Panc1 (cell line): ENCODE measurements around the gene FXYD7. TPM values are rescaled to one million over a fixed set of nuclear protein-coding genes. Genes with fewer than 3 reads are reported as not detected.
"Not testable (repeated sequence)": the region's sequence is repeated elsewhere in the genome, so short reads cannot be mapped to it uniquely, and the experiment has no call there.

ENCODE experiments used
- ATAC-seq: fragments of 200-7000 bp; cut with Tn5 transposase; 2 replicates; pipeline ENCODE4 v1.9.1; 2020; ENCODE audit warnings: mild to moderate bottlenecking, moderate library complexity
- BruUV-seq: library from RNA; stranded (reverse); fragments of 400-500 nt; replicated peaks from 2 replicates; lab custom pipeline; 2021; lab: Mats Ljungman, UMichigan
- CTCF ChIA-PET: fragments of 300-600 bp; sonication (Branson Sonifier 250); formaldehyde crosslinking; loops from one replicate; lab custom pipeline; 2022; ENCODE audit warnings: antibody characterized with exemption; lab: Charles Lee
- POLR2A ChIA-PET: fragments of 300-600 bp; sonication (Branson Sonifier 250); formaldehyde crosslinking; loops from one replicate; lab custom pipeline; 2022; ENCODE audit warnings: antibody characterized with exemption; lab: Charles Lee
- DNase-seq: peaks from one replicate; pipeline ENCODE4 v3.0.0-alpha.2; 2010; ENCODE audit warnings: low read depth, low spot score
- H3K27ac ChIP-seq: 2 replicates; pipeline ENCODE4 v1.5.1; 2011; ENCODE audit warnings: mild to moderate bottlenecking, low read length, inconsistent platforms
- H3K27me3 ChIP-seq: fragments of 200-500 bp; sonication (Bioruptor generic); 2 replicates; pipeline ENCODE4 v1.6.0; 2014; ENCODE audit warnings: low read length, inconsistent platforms; ENCODE audit not compliant: control insufficient read depth, insufficient read depth
- H3K36me3 ChIP-seq: fragments of 200-500 bp; sonication (Bioruptor generic); 2 replicates; pipeline ENCODE4 v1.5.1; 2014; ENCODE audit warnings: inconsistent platforms, mild to moderate bottlenecking, low read length, moderate library complexity; ENCODE audit not compliant: control insufficient read depth, insufficient read depth
- H3K4me1 ChIP-seq: 2 replicates; pipeline ENCODE4 v1.5.1; 2011; ENCODE audit warnings: inconsistent platforms, mild to moderate bottlenecking, low read length, moderate library complexity; ENCODE audit not compliant: control insufficient read depth, insufficient read depth
- H3K4me3 ChIP-seq, 2 experiments: 2 replicates each; pipeline ENCODE4 v1.5.1; 2011 to 2012; ENCODE audit warnings: low read depth in 2 of 2, low read length in 2 of 2, mild to moderate bottlenecking in 2 of 2, inconsistent platforms in 1 of 2, moderate library complexity in 1 of 2
- H3K9me3 ChIP-seq: fragments of 200-500 bp; sonication (Bioruptor generic); 2 replicates; pipeline ENCODE4 v1.5.1; 2014; ENCODE audit warnings: low read depth, mild to moderate bottlenecking, inconsistent platforms, low read length, moderate library complexity; ENCODE audit not compliant: control insufficient read depth, insufficient read depth
- POLR2AphosphoS5 ChIP-seq: IDR thresholded peaks from 2 replicates; pipeline ENCODE4 v1.6.1; 2012; ENCODE audit warnings: mild to moderate bottlenecking, low read depth, low read length, moderate library complexity
- REST ChIP-seq, 2 experiments: IDR thresholded peaks; 2 replicates each; pipeline ENCODE4 v1.6.1; 2011 to 2012; ENCODE audit warnings: low read depth in 2 of 2, control low read depth in 1 of 2, low read length in 1 of 2, mild to moderate bottlenecking in 1 of 2, moderate library complexity in 1 of 2; ENCODE audit not compliant: insufficient read depth in 1 of 2
- SIN3A ChIP-seq: IDR thresholded peaks from 2 replicates; pipeline ENCODE4 v1.6.1; 2012; ENCODE audit warnings: low read depth, mild to moderate bottlenecking, low read length, moderate library complexity, borderline replicate concordance; ENCODE audit not compliant: insufficient read depth
- TCF7L2 ChIP-seq: IDR thresholded peaks from 2 replicates; pipeline ENCODE4 v1.6.1; 2011; ENCODE audit warnings: mild to moderate bottlenecking, low read depth, low read length, inconsistent platforms
- in situ Hi-C: cut with HindIII; loops from 2 replicates; pipeline ENCODE4 v1.10.0; 2016; ENCODE audit warnings: low sequenced_read_pairs, low pct_unique_long_range_greater_than_20kb
- intact Hi-C: fragments of 100-400 bp; cut with micrococcal nuclease; formaldehyde crosslinking; loops from one replicate; pipeline ENCODE4 v1.10.0; 2022; ENCODE audit not compliant: unreplicated experiment
- total RNA-seq: library from RNA; stranded (reverse); gene quantifications from one replicate; pipeline ENCODE4 v1.2.1, GENCODE V29; 2021; ENCODE audit not compliant: unreplicated experiment
- TF ChIP-seq, protein P1 (sequence below): fragments of 450-650 bp; IDR thresholded peaks from 2 replicates; pipeline ENCODE4 v1.5.1; 2017; ENCODE audit warnings: mild to moderate bottlenecking

The FXYD7 gene
- total RNA-seq, 1 experiment from 2014 or later = not detected

DNA sequence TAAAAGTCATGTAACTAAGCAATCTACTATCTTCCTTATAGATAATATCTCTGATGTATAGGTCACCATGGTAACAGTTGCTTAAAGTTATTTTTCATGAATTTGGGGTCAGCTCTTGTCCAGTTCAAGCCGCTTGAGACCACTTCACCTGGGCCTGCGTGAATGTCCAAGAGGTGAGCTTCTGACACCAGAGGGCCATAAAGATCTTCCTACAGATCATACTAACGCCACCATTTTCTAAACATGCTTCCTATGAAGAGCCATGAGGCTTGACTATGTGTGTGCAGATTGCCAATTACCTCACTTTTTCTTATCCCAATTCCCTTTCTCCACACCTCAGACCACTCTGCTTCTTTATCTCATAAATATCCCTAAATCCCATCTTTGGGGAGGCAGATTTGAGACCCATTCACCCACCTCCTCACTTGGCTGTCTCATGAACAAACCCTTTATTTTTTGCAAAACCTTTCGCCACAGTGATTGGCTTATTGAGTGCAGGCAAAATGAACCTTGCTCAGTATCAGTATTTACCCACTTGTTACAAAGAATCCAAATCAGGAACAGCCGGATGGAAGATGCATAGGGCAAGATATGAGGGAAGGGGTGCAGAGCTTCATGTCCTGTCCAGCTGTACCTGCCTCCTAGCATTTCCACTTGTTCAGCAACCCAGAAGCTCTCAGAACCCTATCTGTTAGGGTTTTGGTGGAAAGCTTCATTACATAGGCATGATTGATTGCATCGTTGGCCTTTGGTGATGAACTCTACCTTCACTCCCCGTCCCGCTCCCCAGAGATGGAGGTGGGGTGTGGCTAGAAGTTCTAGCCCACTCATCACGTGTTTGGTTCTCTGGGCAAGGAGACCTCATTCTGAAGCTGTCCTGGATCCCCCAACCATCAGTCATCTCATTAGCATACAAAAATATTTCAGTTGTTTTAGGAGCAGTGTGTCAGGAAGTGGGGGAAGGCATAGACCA, 51.2 kb downstream of the FXYD7 start:
- peaks cover 20% of the 10 kb centered on the region for H3K27me3 ChIP-seq
- H3K27ac ChIP-seq = no peak overlapping the region
- ATAC-seq = no peak
- BruUV-seq = no TSS peak
- in situ Hi-C loops (no loop called here), intact Hi-C loops (no loop called here)
- H3K9me3 ChIP-seq = peaks cover 3% of the 10 kb centered on the region; the same call in 1 of the 2 replicates
- H3K4me3 ChIP-seq = no peak overlapping the region
- TF ChIP-seq, protein P1, sequence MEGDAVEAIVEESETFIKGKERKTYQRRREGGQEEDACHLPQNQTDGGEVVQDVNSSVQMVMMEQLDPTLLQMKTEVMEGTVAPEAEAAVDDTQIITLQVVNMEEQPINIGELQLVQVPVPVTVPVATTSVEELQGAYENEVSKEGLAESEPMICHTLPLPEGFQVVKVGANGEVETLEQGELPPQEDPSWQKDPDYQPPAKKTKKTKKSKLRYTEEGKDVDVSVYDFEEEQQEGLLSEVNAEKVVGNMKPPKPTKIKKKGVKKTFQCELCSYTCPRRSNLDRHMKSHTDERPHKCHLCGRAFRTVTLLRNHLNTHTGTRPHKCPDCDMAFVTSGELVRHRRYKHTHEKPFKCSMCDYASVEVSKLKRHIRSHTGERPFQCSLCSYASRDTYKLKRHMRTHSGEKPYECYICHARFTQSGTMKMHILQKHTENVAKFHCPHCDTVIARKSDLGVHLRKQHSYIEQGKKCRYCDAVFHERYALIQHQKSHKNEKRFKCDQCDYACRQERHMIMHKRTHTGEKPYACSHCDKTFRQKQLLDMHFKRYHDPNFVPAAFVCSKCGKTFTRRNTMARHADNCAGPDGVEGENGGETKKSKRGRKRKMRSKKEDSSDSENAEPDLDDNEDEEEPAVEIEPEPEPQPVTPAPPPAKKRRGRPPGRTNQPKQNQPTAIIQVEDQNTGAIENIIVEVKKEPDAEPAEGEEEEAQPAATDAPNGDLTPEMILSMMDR = peak; percentile 21; the same call in 1 of the 2 replicates
- no peak for TF ChIP-seq REST (IDR thresholded peaks at IDR 0.05; ENCODE audit: insufficient read depth in 1 of 2, low read depth in 2 of 2, low read length in 1 of 2)
- CTCF ChIA-PET = interaction anchor here (0.6 kb wide), 1 partner anchor 16 kb away, joined by 8 read pairs; no protein-coding TSS in a partner anchor
- no peaks in the 10 kb centered on the region for H3K36me3 ChIP-seq
- POLR2A ChIA-PET = no interaction called here
- H3K4me1 ChIP-seq = no peaks in the 10 kb centered on the region
- no peak for DNase-seq

DNA sequence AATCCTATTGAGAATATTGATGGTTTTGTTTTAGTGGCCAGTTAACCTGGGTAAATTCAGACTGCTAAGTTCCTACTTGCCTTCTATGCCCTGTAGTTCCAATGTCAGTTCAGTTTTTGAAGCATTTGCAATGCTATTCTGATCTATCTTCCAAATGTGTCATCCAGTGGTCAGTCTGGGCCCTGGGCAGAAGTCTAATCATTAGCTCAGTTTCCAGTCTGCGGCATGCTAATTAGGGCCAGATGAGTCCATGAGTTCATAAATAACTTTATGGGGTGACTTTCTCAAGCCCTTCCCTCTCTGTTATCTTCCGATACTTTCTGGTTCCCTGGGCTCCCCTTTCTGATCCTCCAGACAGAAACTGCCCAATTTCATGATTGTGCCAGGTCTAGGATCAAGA, 52.8 kb downstream of the FXYD7 start:
- ATAC-seq (no peak), DNase-seq (no peak)
- intact Hi-C loops (no loop called here), in situ Hi-C loops (no loop called here)
- Histone ChIP-seq H3K4me1 (no peaks in the 10 kb centered on the region), H3K36me3 (no peaks in the 10 kb centered on the region), H3K9me3 (peaks cover 3% of the 10 kb centered on the region; the same call in 1 of the 2 replicates), H3K27ac (no peak overlapping the region), H3K4me3 (no peak overlapping the region), H3K27me3 (peaks cover 24% of the 10 kb centered on the region)
- BruUV-seq = no TSS peak
- CTCF ChIA-PET = interaction anchor here (0.6 kb wide), 1 partner anchor 72 kb away, joined by 5 read pairs; no protein-coding TSS in a partner anchor
- TF ChIP-seq SIN3A (no peak), POLR2AphosphoS5 (no peak), TCF7L2 (no peak), REST (IDR thresholded peaks at IDR 0.05; ENCODE audit: insufficient read depth in 1 of 2, low read depth in 2 of 2, low read length in 1 of 2) (no peak)
- TF ChIP-seq, protein P1 = no peak
- POLR2A ChIA-PET = no interaction called here

DNA sequence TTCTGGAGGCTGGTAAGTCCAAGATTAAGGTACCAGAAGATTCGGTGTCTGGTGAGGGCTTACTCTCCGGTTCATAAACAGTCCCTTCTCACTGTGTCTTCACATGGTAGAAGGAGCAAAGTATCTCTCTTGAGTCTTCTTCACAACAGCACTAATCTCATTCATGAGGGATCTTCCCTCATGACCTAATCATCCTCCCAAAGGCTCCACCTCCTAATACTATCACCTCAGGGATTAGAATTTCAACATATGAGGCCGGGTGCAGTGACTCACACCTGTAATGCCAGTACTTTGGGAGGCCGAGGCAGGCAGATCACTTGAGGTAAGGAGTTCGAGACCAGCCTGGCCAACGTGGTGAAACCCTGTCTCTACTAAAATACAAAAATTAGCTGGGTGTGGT, 53.8 kb downstream of the FXYD7 start:
- H3K27ac ChIP-seq, H3K9me3 ChIP-seq, H3K4me1 ChIP-seq, H3K36me3 ChIP-seq, POLR2A ChIA-PET, ATAC-seq, in situ Hi-C loops, CTCF ChIA-PET, intact Hi-C loops, DNase-seq, BruUV-seq, H3K4me3 ChIP-seq: not testable (repeated sequence)
- peaks cover 25% of the 10 kb centered on the region for H3K27me3 ChIP-seq
